ENCODE data around the gene FXYD6.

FXYD6 gene

GRCh38 chr11:117862019-117862725, 14.3 kb downstream of the FXYD6 start:
- Histone ChIP-seq H3K4me3 (ENCODE audit: low read length) (no peak overlapping the region), H3K9me3 (replicated peaks; ENCODE audit: low read length) (no peaks in the 10 kb centered on the region), H3K36me3 (ENCODE audit: insufficient read depth, low read length) (no peaks in the 10 kb centered on the region), H3K9ac (ENCODE audit: low read depth, low read length) (no peak overlapping the region), H3K4me1 (ENCODE audit: control insufficient read depth, insufficient read depth, low read length) (no peaks in the 10 kb centered on the region), H3K27me3 (ENCODE audit: control insufficient read depth, insufficient read depth, low read length) (peaks cover 41% of the 10 kb centered on the region), H3K4me2 (ENCODE audit: low read length) (no peak overlapping the region)

GRCh38 chr11:117861151-117862018, 15.1 kb downstream of the FXYD6 start:
- Histone ChIP-seq H3K4me1 (ENCODE audit: control insufficient read depth, insufficient read depth, low read length) (no peaks in the 10 kb centered on the region), H3K9me3 (replicated peaks; ENCODE audit: low read length) (no peaks in the 10 kb centered on the region), H3K4me3 (ENCODE audit: low read length) (no peak overlapping the region), H3K4me2 (ENCODE audit: low read length) (no peak overlapping the region), H3K36me3 (ENCODE audit: insufficient read depth, low read length) (no peaks in the 10 kb centered on the region), H3K27me3 (ENCODE audit: control insufficient read depth, insufficient read depth, low read length) (peaks cover 34% of the 10 kb centered on the region), H3K9ac (ENCODE audit: low read depth, low read length) (no peak overlapping the region)

GRCh38 chr11:117860139-117860538, 16.3 kb downstream of the FXYD6 start:
- Histone ChIP-seq H3K4me2 (ENCODE audit: low read length) (no peak overlapping the region), H3K27me3 (ENCODE audit: control insufficient read depth, insufficient read depth, low read length) (peaks cover 31% of the 10 kb centered on the region), H3K4me3 (ENCODE audit: low read length) (no peak overlapping the region), H3K36me3 (ENCODE audit: insufficient read depth, low read length) (no peaks in the 10 kb centered on the region), H3K9me3 (replicated peaks; ENCODE audit: low read length) (no peaks in the 10 kb centered on the region), H3K4me1 (ENCODE audit: control insufficient read depth, insufficient read depth, low read length) (no peaks in the 10 kb centered on the region), H3K9ac (ENCODE audit: low read depth, low read length) (no peak overlapping the region)

DNA sequence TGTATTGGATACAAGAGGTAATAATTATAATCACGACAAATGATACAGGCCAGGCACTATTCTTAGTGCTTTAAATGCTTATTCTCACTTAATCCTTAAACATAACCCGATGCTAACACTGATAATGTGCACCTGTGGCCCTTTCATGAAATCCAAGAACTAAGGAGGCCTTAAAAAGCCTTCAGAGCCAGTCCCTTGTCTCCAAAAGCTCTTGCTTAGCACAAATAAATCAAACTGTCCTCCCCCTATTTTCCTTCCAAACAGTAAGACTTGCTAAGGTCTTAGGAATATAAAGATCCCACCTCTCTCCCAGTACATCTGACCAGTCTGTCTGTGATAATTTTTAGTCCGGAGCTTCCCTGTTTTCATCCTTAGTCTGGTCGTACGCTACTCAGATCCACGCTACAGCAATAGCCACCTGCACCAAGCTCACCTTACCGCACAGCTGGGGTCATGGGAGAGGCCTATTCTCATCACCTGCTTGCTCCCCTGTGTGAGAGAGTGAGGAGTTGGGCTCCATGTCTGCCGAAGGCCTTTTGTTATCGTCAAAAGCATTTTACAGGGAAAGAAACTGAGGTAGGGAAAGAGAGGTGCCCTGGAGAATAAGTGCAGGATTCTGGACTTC, 16.9 kb downstream of the FXYD6 start:
- H3K4me1 ChIP-seq (ENCODE audit: control insufficient read depth, insufficient read depth, low read length): no peaks in the 10 kb centered on the region
- peaks cover 31% of the 10 kb centered on the region for H3K27me3 ChIP-seq (ENCODE audit: control insufficient read depth, insufficient read depth, low read length)
- no peaks in the 10 kb centered on the region for H3K36me3 ChIP-seq (ENCODE audit: insufficient read depth, low read length)
- no peak overlapping the region for H3K4me3 ChIP-seq (ENCODE audit: low read length)
- H3K4me2 ChIP-seq (ENCODE audit: low read length): no peak overlapping the region
- H3K9me3 ChIP-seq (replicated peaks; ENCODE audit: low read length): no peaks in the 10 kb centered on the region
- no peak overlapping the region for H3K9ac ChIP-seq (ENCODE audit: low read depth, low read length)

DNA sequence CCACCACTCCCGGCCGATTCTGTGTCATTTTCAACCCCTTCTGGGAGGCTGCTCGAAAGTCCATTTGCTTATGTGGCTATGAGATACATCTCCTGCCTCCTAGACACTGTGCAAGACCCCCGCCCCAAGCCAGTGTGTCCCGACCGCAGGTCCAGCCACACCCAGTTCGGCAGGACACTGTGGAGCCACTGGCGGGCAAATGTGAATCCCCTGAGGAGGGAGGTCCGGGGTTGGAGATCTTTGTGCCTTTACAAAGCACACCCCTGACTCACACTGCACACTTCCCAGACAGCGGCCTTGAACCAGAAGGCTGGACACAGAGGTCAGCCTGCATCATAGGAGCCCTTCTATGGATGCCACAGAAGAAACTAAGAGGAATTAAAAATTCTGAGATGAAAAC, 17.4 kb downstream of the FXYD6 start:
- H3K9me3 ChIP-seq (replicated peaks; ENCODE audit: low read length): no peaks in the 10 kb centered on the region
- no peak overlapping the region for H3K9ac ChIP-seq (ENCODE audit: low read depth, low read length)
- H3K4me1 ChIP-seq (ENCODE audit: control insufficient read depth, insufficient read depth, low read length): no peaks in the 10 kb centered on the region
- H3K4me2 ChIP-seq (ENCODE audit: low read length): no peak overlapping the region
- H3K27me3 ChIP-seq (ENCODE audit: control insufficient read depth, insufficient read depth, low read length): peaks cover 28% of the 10 kb centered on the region
- H3K36me3 ChIP-seq (ENCODE audit: insufficient read depth, low read length): no peaks in the 10 kb centered on the region
- H3K4me3 ChIP-seq (ENCODE audit: low read length): no peak overlapping the region

DNA sequence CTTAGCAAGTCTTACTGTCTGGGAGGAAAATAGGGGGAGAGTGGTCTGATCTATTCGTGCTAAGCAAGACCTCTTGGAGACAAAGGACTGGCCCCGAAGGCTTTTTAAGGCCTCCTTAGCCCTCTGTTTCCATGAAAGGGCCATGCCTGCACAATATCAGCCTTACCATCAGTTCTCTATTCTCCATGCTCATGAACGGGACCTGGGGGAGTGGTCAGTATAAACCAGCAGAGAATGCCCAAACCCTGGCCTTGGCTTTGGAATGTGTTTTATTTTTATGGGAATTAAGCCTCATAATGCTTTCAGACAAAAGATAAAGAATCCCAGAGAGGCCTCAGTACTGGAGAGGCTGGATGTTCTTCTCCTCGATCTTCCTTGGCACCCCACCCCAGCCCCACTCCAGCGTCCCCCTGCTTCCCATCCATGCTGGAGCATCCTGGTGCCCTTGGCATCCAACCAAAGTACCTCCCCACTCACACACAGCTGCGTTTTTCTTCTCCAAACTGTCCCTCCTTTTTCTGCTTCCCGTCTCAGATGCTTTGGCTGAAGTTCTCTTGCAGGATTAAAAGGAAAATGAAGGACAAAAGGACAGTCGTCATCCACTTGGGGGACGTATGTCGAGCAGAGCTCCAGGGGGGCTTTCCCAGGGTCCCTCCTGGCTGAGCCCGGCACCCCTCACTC, 18.6 kb downstream of the FXYD6 start:
- Histone ChIP-seq H3K27me3 (ENCODE audit: control insufficient read depth, insufficient read depth, low read length) (peaks cover 22% of the 10 kb centered on the region), H3K4me3 (ENCODE audit: low read length) (no peak overlapping the region), H3K9ac (ENCODE audit: low read depth, low read length) (no peak overlapping the region), H3K4me2 (ENCODE audit: low read length) (no peak overlapping the region), H3K4me1 (ENCODE audit: control insufficient read depth, insufficient read depth, low read length) (no peaks in the 10 kb centered on the region), H3K9me3 (replicated peaks; ENCODE audit: low read length) (no peaks in the 10 kb centered on the region), H3K36me3 (ENCODE audit: insufficient read depth, low read length) (no peaks in the 10 kb centered on the region)

GRCh38 chr11:117855912-117856651, 20.4 kb downstream of the FXYD6 start:
- H3K36me3 ChIP-seq (ENCODE audit: insufficient read depth, low read length): no peaks in the 10 kb centered on the region
- H3K4me3 ChIP-seq (ENCODE audit: low read length): no peak overlapping the region
- H3K4me2 ChIP-seq (ENCODE audit: low read length): no peak overlapping the region
- no peaks in the 10 kb centered on the region for H3K9me3 ChIP-seq (replicated peaks; ENCODE audit: low read length)
- H3K4me1 ChIP-seq (ENCODE audit: control insufficient read depth, insufficient read depth, low read length): no peaks in the 10 kb centered on the region
- H3K27me3 ChIP-seq (ENCODE audit: control insufficient read depth, insufficient read depth, low read length): peaks cover 21% of the 10 kb centered on the region
- no peak overlapping the region for H3K9ac ChIP-seq (ENCODE audit: low read depth, low read length)

GRCh38 chr11:117855186-117855845, 21.1 kb downstream of the FXYD6 start:
- no peak overlapping the region for H3K4me3 ChIP-seq (ENCODE audit: low read length)
- H3K27me3 ChIP-seq (ENCODE audit: control insufficient read depth, insufficient read depth, low read length): peaks cover 17% of the 10 kb centered on the region
- H3K9ac ChIP-seq (ENCODE audit: low read depth, low read length): no peak overlapping the region
- no peaks in the 10 kb centered on the region for H3K9me3 ChIP-seq (replicated peaks; ENCODE audit: low read length)
- no peaks in the 10 kb centered on the region for H3K4me1 ChIP-seq (ENCODE audit: control insufficient read depth, insufficient read depth, low read length)
- no peaks in the 10 kb centered on the region for H3K36me3 ChIP-seq (ENCODE audit: insufficient read depth, low read length)
- H3K4me2 ChIP-seq (ENCODE audit: low read length): no peak overlapping the region

- no peak overlapping the region for H3K9ac ChIP-seq (ENCODE audit: low read depth, low read length)
- H3K27me3 ChIP-seq (ENCODE audit: control insufficient read depth, insufficient read depth, low read length): peaks cover 16% of the 10 kb centered on the region
- no peak overlapping the region for H3K4me2 ChIP-seq (ENCODE audit: low read length)
- no peaks in the 10 kb centered on the region for H3K4me1 ChIP-seq (ENCODE audit: control insufficient read depth, insufficient read depth, low read length)
- no peaks in the 10 kb centered on the region for H3K36me3 ChIP-seq (ENCODE audit: insufficient read depth, low read length)
- H3K4me3 ChIP-seq (ENCODE audit: low read length): no peak overlapping the region
- no peaks in the 10 kb centered on the region for H3K9me3 ChIP-seq (replicated peaks; ENCODE audit: low read length)
These were observed 24.1 kb downstream of the FXYD6 start for GRCh38 chr11:117852309-117852708.

DNA sequence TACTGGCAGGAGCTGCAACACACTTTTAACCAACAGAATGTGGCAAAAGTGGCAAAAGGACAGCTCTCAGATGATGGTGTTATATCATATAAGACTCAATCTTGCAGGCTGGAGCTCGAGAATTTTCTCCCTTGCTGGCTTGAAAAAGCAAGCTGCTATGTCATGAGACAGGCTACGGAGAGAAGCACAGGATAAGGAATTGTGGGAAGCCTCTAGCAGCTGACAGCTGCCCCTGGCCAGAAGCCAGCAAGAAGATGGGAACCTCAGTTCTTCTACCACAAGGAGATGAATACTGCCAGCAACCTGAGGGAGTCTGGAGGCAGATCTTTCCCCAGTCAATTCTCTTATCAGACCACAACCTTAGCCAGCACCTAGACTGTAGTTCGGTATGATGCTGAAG, 24.6 kb downstream of the FXYD6 start:
- Histone ChIP-seq H3K9me3 (replicated peaks; ENCODE audit: low read length) (no peaks in the 10 kb centered on the region), H3K36me3 (ENCODE audit: insufficient read depth, low read length) (no peaks in the 10 kb centered on the region), H3K4me3 (ENCODE audit: low read length) (no peak overlapping the region), H3K4me2 (ENCODE audit: low read length) (no peak overlapping the region), H3K27me3 (ENCODE audit: control insufficient read depth, insufficient read depth, low read length) (peaks cover 16% of the 10 kb centered on the region), H3K9ac (ENCODE audit: low read depth, low read length) (no peak overlapping the region), H3K4me1 (ENCODE audit: control insufficient read depth, insufficient read depth, low read length) (no peaks in the 10 kb centered on the region)
